Fibroblast of skin of left biceps (primary cell): ENCODE results near the gene EDEM1.
"Not testable (repeated sequence)": the region's sequence is repeated elsewhere in the genome, so short reads cannot be mapped to it uniquely, and the experiment has no call there.

Experiments
- DNase-seq, 2 experiments: peaks; one replicate each; pipeline ENCODE4 v3.0.0-alpha.2; 2013; ENCODE audit warnings: low read depth in 2 of 2

The EDEM1 gene

GRCh38 chr3:5232570-5232969, 45.1 kb downstream of the EDEM1 start:
- no peak for DNase-seq

- DNase-seq: no peak
Observed at GRCh38 chr3:5233026-5233425, 45.5 kb downstream of the EDEM1 start.

- no peak for DNase-seq
Observed at GRCh38 chr3:5235655-5236054, 48.1 kb downstream of the EDEM1 start.

- no peak for DNase-seq
Observed at GRCh38 chr3:5238545-5238944, 51.0 kb downstream of the EDEM1 start.

GRCh38 chr3:5239602-5240001, 52.1 kb downstream of the EDEM1 start:
- peak in 1 of 2 experiments; percentile 26 for DNase-seq

- DNase-seq: no peak
Observed at GRCh38 chr3:5240740-5241139, 53.2 kb downstream of the EDEM1 start.

GRCh38 chr3:5242785-5243184, 55.3 kb downstream of the EDEM1 start:
- not testable (repeated sequence) for DNase-seq

- DNase-seq: no peak
Observed at GRCh38 chr3:5245927-5246326, 58.4 kb downstream of the EDEM1 start.

- DNase-seq: no peak
Observed at GRCh38 chr3:5248822-5249221, 61.3 kb downstream of the EDEM1 start.

GRCh38 chr3:5250467-5251195, 63.1 kb downstream of the EDEM1 start:
- DNase-seq: no peak

- DNase-seq: no peak
Observed at GRCh38 chr3:5251196-5251583, 63.7 kb downstream of the EDEM1 start.

- no peak for DNase-seq
Observed at GRCh38 chr3:5252131-5252530, 64.6 kb downstream of the EDEM1 start.

- DNase-seq: no peak
Observed at GRCh38 chr3:5254281-5255048, 67.0 kb downstream of the EDEM1 start.

GRCh38 chr3:5255404-5256344, 68.2 kb downstream of the EDEM1 start:
- no peak for DNase-seq

- DNase-seq: no peak
Observed at GRCh38 chr3:5258526-5258925, 71.0 kb downstream of the EDEM1 start.

- no peak for DNase-seq
Observed at GRCh38 chr3:5260992-5261501, 73.5 kb downstream of the EDEM1 start.

GRCh38 chr3:5262507-5262906, 75.0 kb downstream of the EDEM1 start:
- no peak for DNase-seq

GRCh38 chr3:5264093-5264600, 76.6 kb downstream of the EDEM1 start:
- no peak for DNase-seq

GRCh38 chr3:5264896-5265770, 77.6 kb downstream of the EDEM1 start:
- DNase-seq: no peak

- DNase-seq: no peak
Observed at GRCh38 chr3:5267252-5267651, 79.7 kb downstream of the EDEM1 start.

- no peak for DNase-seq
Observed at GRCh38 chr3:5267889-5268288, 80.4 kb downstream of the EDEM1 start.
